HG03097 (cell line): ENCODE data around the gene PPP3CA.

ENCODE experiments used
- ATAC-seq: cut with Tn5 transposase; IDR thresholded peaks from one replicate; pipeline ENCODE4 v1.9.1; 2021; ENCODE audit not compliant: unreplicated experiment, low FRiP score

The PPP3CA gene

DNA sequence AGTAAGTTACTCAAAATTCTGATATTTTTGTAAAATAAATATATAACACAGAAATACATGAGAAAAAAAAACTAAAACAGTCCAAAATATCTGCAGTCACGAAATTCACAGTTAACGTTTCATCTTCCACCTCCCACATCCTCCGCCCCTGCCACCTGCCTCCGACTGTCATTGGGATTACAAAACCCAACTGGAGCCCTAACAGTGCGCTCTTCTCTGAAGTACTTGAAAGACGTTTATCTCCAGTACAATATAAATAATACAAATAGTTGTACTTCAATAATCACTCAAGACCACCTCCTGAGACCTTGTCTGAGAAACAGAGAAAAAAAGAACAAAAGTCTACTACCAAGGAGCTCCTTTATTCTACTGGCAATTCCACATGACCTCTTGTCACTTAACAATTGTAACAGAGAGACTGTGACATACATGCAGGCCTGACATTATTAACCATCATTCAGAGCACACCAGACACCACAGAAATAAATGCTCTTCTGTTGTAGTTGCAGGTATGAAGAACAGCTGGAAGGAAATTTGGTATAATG, 280.6 kb downstream of the PPP3CA start:
- ATAC-seq, result no peak

DNA sequence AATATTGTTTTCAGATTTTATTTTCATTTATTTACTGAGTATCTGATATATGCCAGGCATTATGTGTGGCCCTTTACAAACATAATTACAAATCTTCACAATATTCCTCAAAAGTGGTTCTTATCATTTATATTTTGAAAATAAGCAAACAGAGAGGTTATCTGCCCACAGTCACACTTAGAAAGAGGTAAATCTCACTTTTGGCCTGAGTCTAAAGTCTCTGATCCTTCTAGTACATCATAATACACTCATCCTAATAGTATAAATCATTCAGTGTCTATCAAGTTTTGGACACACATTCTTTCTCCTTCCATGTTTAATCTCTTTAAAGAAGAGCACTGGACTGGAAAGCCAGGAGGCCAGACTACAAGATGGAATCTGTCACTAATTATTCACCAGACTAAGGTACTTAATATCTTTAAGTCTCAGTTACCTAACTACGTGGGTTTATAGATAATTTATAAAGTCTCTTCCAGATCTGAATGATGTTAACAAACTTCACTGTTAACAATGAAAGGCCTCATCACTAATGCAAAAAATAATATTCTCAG, 281.3 kb downstream of the PPP3CA start:
- no peak for ATAC-seq

DNA sequence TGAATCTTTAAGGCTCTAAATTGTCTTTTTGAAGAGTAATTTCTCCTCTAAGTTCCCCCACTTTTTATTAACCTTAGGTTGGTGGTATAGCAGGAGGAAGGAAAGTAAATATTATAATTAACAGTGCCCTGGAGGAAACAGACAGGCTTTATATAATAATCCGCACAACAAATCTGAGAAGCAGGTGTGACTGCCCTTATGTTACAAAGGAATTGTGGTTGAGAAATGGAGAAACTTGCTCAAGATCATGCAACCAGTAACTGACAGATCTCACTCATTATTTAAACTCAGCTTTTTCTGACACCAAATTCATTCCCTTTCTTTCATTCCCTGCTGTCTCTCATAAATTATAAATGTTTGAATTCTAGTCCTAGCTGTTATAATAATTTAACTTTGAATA, 282.0 kb downstream of the PPP3CA start:
- ATAC-seq, result no peak

DNA sequence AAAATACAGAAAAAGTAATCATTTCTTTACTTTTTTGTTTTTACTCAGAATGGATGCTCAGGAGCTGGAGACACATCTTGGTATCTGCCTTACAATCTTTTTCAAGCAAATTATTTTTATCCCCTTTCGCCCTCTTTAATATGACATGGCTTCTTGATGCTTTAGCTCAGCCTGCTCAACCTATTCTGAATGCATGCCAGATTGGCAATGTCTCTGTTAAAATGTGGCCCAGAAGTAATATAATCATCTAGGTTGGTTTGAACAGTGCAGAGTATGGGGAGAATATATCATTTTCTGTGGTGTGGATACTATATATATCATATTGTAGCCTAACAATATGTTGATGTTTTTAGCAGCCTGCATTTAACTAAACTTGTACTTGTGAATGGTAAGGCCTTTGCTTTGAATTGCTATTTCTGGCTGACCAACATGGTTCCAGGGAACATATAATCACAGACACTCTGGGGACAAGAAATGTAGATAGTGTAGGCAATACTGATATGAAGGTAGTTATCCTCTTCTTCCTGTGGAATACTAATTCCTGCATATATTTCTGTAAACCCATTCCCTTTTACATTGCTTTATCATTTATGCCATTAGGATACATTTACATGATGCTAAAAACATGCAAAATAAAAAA, 282.7 kb downstream of the PPP3CA start:
- ATAC-seq, result no peak

DNA sequence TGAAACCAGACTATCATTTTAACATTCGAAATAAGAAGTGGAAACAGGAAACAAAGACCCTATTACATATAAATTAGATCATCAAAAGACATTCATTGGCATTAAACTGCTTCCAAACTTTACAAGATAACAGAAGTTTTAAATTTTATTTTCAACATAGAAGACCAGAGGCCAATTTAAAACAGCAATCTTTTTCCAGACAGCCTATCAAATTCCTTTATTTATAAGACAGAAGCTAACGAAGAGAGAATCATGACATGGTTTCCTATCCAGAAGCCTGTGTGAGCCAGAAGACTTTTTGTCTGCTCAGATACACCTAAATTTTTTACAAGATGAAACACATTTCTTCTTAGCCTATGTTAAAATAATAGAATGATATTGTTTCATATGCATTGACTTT, 291.9 kb downstream of the PPP3CA start:
- ATAC-seq, result no peak

DNA sequence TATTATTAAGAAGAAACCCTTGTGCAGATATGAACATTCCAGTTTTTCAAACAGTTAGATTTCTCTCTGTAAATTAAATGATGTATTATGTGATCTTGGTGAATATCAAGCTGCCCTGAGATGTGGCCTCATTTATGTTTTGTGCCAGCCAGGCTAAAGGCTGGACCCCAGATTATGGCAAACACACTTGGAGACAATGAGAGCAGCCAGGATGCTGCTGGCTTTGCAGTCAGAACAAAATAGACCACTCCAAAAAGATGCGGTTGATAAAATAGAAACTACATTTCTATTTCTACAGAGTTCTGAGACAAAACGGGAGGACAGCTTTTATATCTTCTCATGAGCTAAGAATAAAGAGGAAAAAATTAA, 296.5 kb downstream of the PPP3CA start:
- no peak for ATAC-seq

DNA sequence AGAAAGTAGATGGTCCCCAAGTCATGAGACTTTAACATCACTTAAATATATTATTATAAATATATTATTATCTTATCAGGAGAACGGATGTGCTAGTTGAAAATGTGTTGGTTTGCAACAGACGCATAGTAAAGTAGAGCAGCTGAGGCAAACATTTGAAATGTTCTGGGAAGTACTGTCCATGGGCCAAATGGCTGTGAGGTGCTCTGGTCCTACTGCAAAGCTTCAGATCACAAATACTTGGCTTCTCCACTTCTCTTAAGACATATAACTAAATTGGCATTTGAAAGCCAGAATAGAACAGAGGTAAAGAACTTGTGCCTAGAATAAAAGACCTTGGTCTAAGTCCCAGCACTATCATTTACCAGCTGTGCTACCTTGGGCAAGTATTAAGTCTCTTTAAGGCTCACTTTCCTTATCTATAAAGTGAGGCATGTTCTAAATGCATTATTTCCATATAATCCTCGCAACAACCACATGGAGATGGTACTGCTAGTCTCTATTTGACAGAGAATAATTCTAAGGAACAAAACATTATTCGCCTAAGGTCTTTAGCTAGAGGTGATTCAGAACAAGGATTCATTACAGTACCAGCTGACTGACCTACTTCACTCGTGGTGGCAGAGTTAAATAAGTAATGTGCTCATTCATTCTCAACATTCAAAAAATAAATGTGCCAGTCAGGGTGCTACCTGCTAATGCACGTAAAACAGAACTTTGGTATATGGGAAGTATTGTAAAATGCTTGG, 297.1 kb downstream of the PPP3CA start:
- ATAC-seq, result no peak

DNA sequence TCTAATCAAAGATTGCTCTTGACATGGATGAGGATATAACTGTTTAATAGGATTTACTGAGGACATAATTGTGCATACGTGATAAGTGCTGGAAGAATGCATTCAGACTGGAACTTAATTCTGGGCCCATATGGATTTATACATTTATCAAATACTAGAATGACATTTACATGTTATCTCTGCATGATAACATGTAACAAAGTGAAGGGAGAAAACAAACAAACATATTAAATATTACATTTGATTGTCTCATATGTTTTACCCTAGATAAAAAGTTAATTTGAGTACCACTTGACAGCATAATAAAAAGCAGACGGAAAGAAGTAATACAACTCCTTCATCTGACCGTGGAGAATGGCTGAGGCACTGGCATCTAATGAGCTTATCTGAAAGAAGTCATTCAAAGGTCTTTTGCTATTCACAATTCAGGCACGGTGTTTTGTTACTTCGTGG, 297.8 kb downstream of the PPP3CA start:
- no peak for ATAC-seq

DNA sequence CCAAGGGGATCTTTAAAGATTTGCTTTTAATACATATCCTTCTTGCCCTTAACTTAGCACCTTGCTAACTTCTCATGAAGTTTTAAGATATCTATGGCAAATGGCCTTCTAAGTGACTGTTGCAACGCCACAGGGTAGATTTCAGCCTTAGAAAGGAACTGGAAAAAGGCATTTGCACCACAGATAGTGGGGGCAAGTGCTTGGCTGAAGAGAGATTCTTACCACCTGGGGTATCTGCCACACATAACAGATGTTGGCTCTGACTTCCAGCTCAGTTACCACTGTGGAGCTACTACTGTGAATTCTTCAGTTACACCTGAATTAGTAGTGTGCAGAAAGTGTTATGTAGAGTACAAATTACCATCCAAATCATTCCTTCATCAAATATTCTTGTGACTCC, 302.6 kb downstream of the PPP3CA start:
- no peak for ATAC-seq

DNA sequence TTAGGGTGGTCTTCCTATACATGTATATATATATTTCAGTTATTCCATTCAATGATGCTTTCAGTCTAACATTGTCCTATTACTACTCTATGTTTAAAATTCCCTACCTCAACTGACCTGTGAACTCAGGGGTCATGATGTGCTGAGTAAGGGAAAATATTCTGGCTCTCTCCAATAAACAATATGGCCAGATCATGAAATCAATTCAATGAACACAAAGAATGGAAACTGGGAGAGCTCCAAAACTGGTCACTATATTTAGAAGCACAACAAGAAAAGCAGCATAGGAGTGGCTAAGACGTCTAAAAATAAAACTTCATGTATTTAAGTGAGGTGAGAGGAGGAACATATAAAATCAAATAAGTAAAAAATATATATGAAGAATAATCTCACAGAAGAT, 304.5 kb downstream of the PPP3CA start:
- ATAC-seq, result no peak

DNA sequence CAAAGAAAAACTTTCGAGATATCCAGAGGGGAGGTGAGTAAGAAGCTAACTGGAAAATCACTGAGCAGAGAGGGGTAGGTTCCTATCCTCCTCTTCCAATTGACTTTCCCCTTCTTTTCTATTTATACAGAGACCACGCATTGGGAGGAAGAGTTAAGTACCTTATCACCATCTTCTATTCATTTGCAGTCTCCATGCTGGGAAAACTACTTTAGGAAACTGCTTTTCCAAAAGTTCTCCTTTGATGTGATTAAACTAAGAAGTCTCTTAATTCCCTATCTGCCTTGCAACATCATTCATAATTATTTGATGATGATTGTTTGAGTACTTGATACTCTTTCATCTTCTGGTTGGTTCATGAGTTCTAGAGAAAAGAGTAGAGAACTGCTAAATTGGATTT, 306.6 kb downstream of the PPP3CA start:
- no peak for ATAC-seq

DNA sequence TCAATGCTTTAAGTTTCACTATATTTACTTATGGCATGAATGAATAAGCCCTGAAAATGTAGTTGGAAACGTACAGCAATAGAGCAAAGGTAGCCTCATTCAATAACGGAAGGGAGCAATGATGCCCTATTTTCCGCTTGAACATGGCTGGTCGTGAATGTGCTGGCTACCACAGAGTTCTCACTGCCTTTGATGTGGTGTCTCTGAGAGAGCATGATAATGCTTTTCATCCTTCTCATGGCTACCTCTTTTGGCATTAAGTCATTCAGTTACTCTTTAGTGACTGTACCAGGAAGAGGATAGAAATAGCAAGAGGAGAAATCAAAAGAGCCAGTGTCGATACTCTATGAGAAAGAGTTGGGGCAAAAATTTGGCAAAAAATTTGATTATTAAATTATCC, 308.0 kb downstream of the PPP3CA start:
- peak; percentile 64 for ATAC-seq

DNA sequence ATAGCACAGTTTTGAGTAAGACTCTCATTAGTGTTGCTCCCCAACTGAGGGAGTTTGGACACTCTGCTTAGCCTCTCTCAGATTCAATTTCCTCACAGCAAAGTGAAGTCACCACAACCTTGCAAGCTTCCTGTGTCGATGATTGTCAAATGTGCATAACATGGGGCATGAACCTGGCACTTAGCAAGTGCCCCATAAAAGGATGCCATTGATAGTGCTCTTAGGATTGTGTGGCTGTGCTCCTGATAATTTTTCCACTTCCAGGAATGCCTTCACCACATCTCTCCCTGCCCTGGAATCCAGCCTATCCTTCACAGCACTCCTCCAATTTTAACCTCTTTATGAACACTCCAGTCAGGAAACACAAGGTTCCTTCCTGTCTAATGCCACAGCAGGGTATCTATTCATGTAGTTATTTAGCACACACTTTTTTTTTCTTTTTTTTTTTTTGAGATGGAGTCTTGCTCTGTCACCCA, 309.4 kb downstream of the PPP3CA start:
- peak; percentile 76 for ATAC-seq

DNA sequence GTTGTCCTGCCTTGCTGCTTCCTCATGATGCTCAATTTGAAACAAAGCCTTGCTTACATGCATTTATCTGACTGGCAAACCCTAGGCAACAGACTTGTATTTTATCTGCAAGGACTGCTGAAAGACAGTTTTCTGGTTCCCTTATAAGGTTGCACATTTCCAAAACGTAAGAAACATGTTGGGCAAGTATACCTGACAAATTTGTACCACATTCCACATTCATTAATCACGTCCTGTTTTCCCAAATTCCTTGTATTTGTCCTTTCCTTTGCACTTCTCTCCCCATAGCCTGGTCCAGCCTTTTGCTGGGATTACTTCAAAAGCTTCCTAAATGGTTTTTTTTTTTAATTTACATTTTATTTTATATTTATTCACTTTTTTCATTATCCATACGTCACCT, 310.1 kb downstream of the PPP3CA start:
- no peak for ATAC-seq

DNA sequence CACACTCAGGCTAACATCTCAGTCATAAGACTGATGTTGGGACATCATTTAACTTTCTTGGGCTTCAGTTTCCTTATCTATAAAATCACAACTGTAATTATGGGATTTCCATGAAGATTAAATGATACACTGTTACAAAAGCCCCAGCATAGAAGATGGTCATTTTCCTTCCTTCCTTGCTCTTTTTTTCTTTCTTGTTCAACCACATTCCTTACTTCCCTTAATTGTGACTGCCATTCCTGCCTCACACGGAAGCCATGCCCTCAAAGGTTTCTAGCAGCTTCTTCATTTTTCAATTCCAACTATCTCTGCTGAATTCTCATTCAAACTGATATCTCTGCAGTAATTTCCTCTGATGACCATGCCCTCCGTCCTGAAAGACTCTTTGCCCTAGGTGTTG, 311.8 kb downstream of the PPP3CA start:
- ATAC-seq, result no peak

DNA sequence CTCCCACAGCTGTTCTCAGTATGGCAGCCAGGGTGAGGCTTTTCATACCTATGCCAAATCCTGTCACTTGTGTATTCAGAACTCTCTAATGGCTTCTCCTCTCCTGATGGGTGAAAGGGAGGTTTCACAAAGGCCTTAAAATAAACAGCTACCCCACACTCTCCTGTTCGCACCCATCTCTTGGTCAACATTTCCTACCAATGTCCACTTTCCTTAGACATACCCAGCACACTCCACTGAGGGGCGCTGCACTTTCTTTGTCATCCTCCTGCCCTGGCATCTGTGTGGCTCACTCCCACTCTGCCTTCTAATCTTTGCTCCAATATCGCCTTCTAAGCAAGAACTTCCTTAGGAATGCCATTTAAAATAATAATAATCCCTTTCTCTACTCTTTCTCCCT, 313.3 kb downstream of the PPP3CA start:
- no peak for ATAC-seq

DNA sequence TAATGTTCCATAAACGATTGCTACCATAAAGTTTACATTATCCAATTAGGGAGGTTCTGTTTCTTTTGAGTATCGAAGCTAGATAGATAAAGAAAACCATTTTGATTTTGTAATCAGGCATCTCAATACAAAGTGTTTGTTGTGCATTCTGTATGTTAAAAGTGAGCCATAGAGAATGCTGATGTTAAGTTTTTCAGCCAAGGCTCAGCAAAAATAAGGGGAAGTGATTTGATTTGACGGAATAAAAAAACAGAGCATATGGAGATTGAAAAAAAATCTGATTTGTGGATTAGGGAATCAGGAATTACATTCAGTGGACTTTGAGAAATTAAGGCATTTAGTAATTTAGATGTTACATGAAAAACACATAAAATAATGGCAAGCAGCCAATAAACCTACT, 314.8 kb downstream of the PPP3CA start:
- ATAC-seq, result no peak

DNA sequence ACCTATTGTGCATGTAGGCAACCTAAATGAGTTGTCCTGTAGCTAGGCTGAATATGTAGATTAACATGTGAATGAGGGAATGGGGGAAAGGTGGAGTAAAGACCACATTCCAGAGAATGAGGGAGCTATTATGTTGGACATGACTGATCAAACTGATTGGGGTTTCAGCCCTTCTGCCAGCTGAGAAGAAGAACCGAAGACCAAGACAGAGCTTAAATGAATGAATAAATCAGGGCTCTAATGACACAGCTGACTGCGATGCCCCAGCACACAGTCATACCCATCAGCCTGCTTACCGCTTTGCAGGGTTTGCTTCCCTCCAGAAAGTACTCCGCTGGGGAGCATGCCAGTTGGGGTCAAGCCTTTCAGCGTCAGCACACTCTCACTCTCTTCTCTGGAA, 315.4 kb downstream of the PPP3CA start:
- no peak for ATAC-seq

DNA sequence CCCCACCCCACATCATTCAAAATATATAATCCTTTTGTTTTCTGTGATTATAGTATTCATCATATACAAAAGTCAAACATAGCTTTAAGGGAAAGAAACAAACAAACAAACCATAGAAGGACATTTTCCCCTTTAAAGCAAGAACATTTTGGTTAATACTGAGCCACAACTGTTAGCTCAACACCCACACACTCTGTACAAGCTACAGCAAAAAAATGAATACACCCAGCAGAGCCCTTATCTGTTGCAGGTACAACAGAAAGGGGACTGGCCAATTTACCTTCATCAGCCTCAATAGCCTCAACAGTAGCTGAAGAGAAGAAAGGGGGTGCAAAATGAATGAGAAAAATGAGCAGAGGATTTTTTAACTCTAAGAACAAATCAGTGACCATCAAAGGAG, 318.4 kb downstream of the PPP3CA start:
- ATAC-seq, result no peak

DNA sequence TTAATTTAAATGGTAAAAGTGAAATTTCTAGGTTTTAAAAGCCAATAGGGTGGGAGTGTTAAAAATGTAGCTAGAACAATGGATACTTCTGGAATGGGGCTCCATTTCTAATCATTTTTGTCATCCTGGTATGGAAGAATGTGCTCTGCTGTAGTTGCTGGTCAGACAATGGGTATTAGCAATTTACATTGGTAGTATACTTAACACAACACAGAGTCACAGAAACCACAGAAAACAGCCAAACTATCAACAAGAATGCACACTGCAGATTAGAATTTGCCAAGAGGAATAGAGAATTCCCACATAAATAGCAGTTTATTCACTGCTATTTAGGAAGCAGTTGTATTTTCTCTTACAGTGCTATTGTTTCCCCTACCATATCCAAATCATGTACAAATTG, 319.6 kb downstream of the PPP3CA start:
- ATAC-seq, result no peak

DNA sequence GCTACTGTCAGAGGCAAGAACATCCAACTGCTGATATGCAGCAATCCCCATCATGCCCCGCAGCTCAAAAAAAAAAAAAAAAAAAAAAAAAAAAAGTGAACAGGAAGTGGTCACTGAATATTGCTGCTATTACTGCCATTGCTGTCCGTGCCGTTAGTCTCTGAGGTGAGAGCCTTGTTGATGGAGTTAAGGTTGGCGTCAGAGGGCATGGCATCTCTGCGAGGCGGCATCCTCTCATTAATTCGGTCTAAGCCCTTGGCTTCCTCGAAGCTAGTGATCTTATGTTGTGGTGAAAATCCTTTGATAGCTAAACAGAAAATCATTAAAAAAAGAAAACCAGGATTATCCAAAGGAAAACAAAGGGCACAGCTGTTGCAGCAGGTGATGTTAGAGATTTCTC, 321.6 kb downstream of the PPP3CA start:
- no peak for ATAC-seq
